GM18517 (cell line): ENCODE results near the gene LAMC1.

ENCODE experiments used
- ATAC-seq: cut with Tn5 transposase; IDR thresholded peaks from one replicate; pipeline ENCODE4 v1.9.1; 2021; ENCODE audit warnings: mild to moderate bottlenecking, moderate library complexity; ENCODE audit not compliant: unreplicated experiment

The LAMC1 gene

GRCh38 chr1:183023146-183023600 is at the start of gene LAMC1:
Gene LAMC1, plus strand, starts transcription at chr1:183023420. Its CDS starts 297 bp downstream, at chr1:183023717.
- peak; percentile 21 for ATAC-seq

GRCh38 chr1:182974506-182975191 is 48.6 kb upstream of the LAMC1 start:
- no peak for ATAC-seq

- no peak for ATAC-seq
Measured at GRCh38 chr1:182977480-182977879, 45.7 kb upstream of the LAMC1 start.

- no peak for ATAC-seq
Measured at GRCh38 chr1:182978151-182978853, 44.9 kb upstream of the LAMC1 start.

GRCh38 chr1:182984138-182984537 is 39.1 kb upstream of the LAMC1 start:
- ATAC-seq: no peak

- no peak for ATAC-seq
Measured at GRCh38 chr1:182984621-182985020, 38.6 kb upstream of the LAMC1 start.

GRCh38 chr1:182985876-182986275 is 37.3 kb upstream of the LAMC1 start:
- ATAC-seq: no peak

- no peak for ATAC-seq
Measured at GRCh38 chr1:182990413-182991144, 32.6 kb upstream of the LAMC1 start.

GRCh38 chr1:182993746-182994145 is 29.5 kb upstream of the LAMC1 start:
- no peak for ATAC-seq

- no peak for ATAC-seq
Measured at GRCh38 chr1:182995894-182996293, 27.3 kb upstream of the LAMC1 start.

GRCh38 chr1:182996816-182997215 is 26.4 kb upstream of the LAMC1 start:
- no peak for ATAC-seq

GRCh38 chr1:182998482-182998881 is 24.7 kb upstream of the LAMC1 start:
- ATAC-seq: no peak

GRCh38 chr1:183000167-183000962 is 22.9 kb upstream of the LAMC1 start:
- ATAC-seq: no peak

GRCh38 chr1:183002267-183002666 is 21.0 kb upstream of the LAMC1 start:
- no peak for ATAC-seq

- ATAC-seq: no peak
Measured at GRCh38 chr1:183002797-183003196, 20.4 kb upstream of the LAMC1 start.

GRCh38 chr1:183003203-183003602 is 20.0 kb upstream of the LAMC1 start:
- no peak for ATAC-seq

GRCh38 chr1:183004141-183004540 is 19.1 kb upstream of the LAMC1 start:
- no peak for ATAC-seq

GRCh38 chr1:183011859-183012258 is 11.4 kb upstream of the LAMC1 start:
- no peak for ATAC-seq

- ATAC-seq: no peak
Measured at GRCh38 chr1:183012301-183012994, 10.8 kb upstream of the LAMC1 start.

GRCh38 chr1:183019139-183019740 is 4.0 kb upstream of the LAMC1 start:
- no peak for ATAC-seq
